HepG2 (cell line): ENCODE data around the gene TSC22D2.

ENCODE experiments used
- EZH2 ChIP-seq: conservative IDR thresholded peaks from 2 replicates; pipeline ENCODE4 v1.6.1; 2012; ENCODE audit warnings: mild to moderate bottlenecking, low read depth, low read length, moderate library complexity
- FOXM1 ChIP-seq: sonication (generic); formaldehyde crosslinking; IDR thresholded peaks from 2 replicates; pipeline ENCODE4 v1.5.0; 2020; ENCODE audit warnings: missing genetic modification reagents
- SIX4 ChIP-seq: sonication (generic); formaldehyde crosslinking; IDR thresholded peaks from 2 replicates; pipeline ENCODE4 v1.4.0; 2020; ENCODE audit warnings: missing genetic modification reagents
- TARDBP ChIP-seq: sonication (generic); formaldehyde crosslinking; IDR thresholded peaks from 2 replicates; pipeline ENCODE4 v1.8.0; 2022; ENCODE audit warnings: mild to moderate bottlenecking, missing genetic modification reagents
- ZNF101 ChIP-seq: sonication (generic); formaldehyde crosslinking; IDR thresholded peaks from 2 replicates; pipeline ENCODE4 v1.4.0; 2020; ENCODE audit warnings: mild to moderate bottlenecking, low read depth, missing genetic modification reagents, borderline replicate concordance
- TF ChIP-seq, protein P1 (sequence below), 2 experiments: sonication (generic) in 1 of 2; formaldehyde crosslinking in 1 of 2; IDR thresholded peaks; 2 replicates each; pipeline versions ENCODE4 v1.4.0 to v1.6.1; 2018 to 2020; ENCODE audit warnings: missing genetic modification reagents in 2 of 2, borderline replicate concordance in 1 of 2, low read depth in 1 of 2, mild to moderate bottlenecking in 1 of 2, missing biosample characterization in 1 of 2

DNA sequence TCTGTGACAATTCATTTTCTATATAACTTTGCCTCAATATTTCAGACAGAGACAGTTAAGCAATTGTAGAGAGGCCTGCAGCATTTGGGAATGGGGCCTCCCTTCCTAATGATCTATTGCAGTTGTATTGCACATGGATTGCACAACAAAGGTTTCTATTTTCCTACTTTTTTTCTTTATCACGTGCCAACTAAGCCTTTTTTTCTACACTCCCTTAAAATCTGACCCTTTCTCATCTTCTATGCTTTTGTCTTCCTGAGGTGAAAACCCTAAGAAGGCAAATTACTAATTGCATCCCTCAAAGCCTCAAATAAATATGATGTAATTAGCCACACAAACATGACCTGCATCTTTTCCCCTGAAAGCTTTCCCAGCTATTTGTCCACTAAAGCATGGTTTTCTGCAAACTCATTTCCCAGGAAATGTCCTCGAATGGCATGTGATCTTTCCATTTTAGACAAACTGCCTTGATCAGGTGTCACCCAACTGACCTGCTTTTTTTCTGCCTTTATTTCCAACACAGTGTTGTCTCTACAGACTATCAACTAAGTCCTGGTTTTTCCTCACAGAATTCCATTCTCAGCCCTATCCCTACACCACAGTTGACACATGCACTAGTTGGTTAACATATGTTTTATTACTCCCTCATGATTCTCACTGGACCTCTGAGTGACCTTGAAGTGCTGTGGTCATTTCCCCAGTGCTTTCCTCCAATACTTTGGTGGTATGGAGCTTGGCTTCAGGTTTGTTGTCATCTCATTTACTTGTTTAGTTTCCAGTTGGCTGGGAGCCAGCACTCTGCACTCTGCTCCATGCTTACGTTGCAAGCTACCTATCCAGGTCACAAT lies 31.9 kb upstream of the TSC22D2 start:
- TF ChIP-seq, protein P1, sequence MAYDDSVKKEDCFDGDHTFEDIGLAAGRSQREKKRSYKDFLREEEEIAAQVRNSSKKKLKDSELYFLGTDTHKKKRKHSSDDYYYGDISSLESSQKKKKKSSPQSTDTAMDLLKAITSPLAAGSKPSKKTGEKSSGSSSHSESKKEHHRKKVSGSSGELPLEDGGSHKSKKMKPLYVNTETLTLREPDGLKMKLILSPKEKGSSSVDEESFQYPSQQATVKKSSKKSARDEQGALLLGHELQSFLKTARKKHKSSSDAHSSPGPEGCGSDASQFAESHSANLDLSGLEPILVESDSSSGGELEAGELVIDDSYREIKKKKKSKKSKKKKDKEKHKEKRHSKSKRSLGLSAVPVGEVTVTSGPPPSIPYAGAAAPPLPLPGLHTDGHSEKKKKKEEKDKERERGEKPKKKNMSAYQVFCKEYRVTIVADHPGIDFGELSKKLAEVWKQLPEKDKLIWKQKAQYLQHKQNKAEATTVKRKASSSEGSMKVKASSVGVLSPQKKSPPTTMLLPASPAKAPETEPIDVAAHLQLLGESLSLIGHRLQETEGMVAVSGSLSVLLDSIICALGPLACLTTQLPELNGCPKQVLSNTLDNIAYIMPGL (CRISPR knock-in tag; IDR thresholded peaks at IDR 0.05; ENCODE audit: borderline replicate concordance in 1 of 2, low read depth in 1 of 2) = no peak
- TF ChIP-seq ZNF101 (CRISPR knock-in tag) = no peak
- no peak for TF ChIP-seq FOXM1
- TF ChIP-seq EZH2 = no peak
- TF ChIP-seq TARDBP (CRISPR knock-in tag) = no peak
- no peak for TF ChIP-seq SIX4 (CRISPR knock-in tag)
